Prostate gland (tissue), 2 donors: Measurements from ENCODE around the gene MYOCD. TPM values are rescaled to one million over a fixed set of nuclear protein-coding genes. Genes with fewer than 3 reads are reported as not detected.
"Not testable (repeated sequence)": the region's sequence is repeated elsewhere in the genome, so short reads cannot be mapped to it uniquely, and the experiment has no call there.

Experiments used
- DNase-seq: peaks from one replicate; pipeline ENCODE4 v3.0.0-alpha.2; 2019; ENCODE audit warnings: low spot score
- H3K27ac ChIP-seq, 2 donors: fragments of 200-600 bp; sonication (generic); 2 replicates each; pipeline ENCODE4 v1.5.1; 2017 to 2019
- H3K27me3 ChIP-seq: fragments of 200-600 bp; sonication (generic); replicated peaks from 2 replicates; pipeline ENCODE4 v1.5.1; 2019; ENCODE audit not compliant: insufficient read depth
- H3K36me3 ChIP-seq, 2 donors: fragments of 200-600 bp; sonication (generic); 1 replicate in 1 of 2; 2 replicates in 1 of 2; pipeline versions ENCODE4 v1.5.1 to v1.8.1; 2017 to 2019
- H3K4me1 ChIP-seq: fragments of 200-600 bp; sonication (generic); replicated peaks from 2 replicates; pipeline ENCODE4 v1.5.1; 2019
- H3K4me3 ChIP-seq, 2 donors: fragments of 200-600 bp; sonication (generic); 2 replicates each; pipeline ENCODE4 v1.5.1; 2017 to 2019
- H3K9me3 ChIP-seq: fragments of 200-600 bp; sonication (generic); 2 replicates; pipeline ENCODE4 v1.5.1; 2017
- POLR2A ChIP-seq: fragments of 450-650 bp; IDR thresholded peaks from one replicate; pipeline ENCODE4 v1.6.1; 2016; ENCODE audit warnings: antibody characterized with exemption, mild to moderate bottlenecking
- POLR2AphosphoS5 ChIP-seq: sonication (generic); formaldehyde crosslinking; IDR thresholded peaks from one replicate; pipeline ENCODE4 v1.6.1; 2017; ENCODE audit warnings: antibody characterized with exemption
- WGBS: methylation state at CpG from one replicate; pipeline ENCODE4 v1.1.5; 2018; 5-methylcytosine and 5-hydroxymethylcytosine counted together
- intact Hi-C: fragments of 100-400 bp; cut with DNase I; formaldehyde crosslinking; loops from one replicate; pipeline ENCODE4 v1.14.2; 2022
- total RNA-seq, 2 donors: library from RNA; depleted of rRNA; stranded (reverse); fragments of >200 nt; gene quantifications; one replicate each; pipeline ENCODE4 v1.1.0, GENCODE V29; 2016
- TF ChIP-seq, protein P1 (sequence below), 4 experiments: fragments of 200-600 bp in 2 of 4; fragments of 450-650 bp in 2 of 4; sonication (generic) in 2 of 4; IDR thresholded peaks; 1 replicate in 3 of 4; 2 replicates in 1 of 4; pipeline ENCODE4 v1.5.1; 2016 to 2019; ENCODE audit warnings: antibody characterized with exemption in 4 of 4, mild to moderate bottlenecking in 2 of 4, moderate library complexity in 2 of 4

Gene MYOCD
- total RNA-seq, 2 donors from 2014 or later, result 8.5 to 43.8 TPM

DNA sequence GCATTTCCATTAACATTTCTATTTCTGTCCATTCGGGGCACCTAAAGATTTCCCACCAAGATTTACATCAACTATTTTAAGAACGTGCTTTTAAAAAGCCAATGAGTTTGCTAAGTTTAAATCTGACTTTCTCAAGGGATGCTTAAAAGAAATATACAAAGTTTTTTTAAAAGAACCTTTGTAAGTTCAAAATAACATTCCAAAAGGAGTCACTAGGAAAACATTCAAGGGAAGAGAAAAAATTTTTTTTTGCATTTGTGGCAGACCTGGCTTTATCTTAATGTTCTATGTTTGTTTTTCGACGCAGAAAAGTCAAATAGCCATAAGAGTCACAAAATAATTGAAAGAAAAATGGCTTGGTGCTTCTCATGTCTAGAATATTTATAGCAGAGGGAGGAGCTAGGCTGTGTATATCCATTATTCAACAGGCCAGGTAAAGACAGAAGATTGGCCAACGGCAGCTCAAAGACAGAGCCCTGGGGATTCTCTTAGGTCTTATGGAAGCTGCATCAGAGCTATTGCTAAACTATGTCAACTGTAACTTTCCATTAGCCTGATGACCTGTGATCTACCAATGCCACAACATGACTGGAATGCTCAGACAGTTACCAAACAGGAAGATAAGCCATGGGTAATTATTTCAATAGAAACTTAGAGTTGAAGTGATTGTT is 37.8 kb upstream of the MYOCD start:
- intact Hi-C loops, result no loop called here
- H3K27ac ChIP-seq, result no peak overlapping the region
- H3K9me3 ChIP-seq, result no peaks in the 10 kb centered on the region
- no peaks in the 10 kb centered on the region for H3K36me3 ChIP-seq
- WGBS, result 47% methylated on average over 5 of the region's 5 CpGs
- no peaks in the 10 kb centered on the region for H3K27me3 ChIP-seq
- DNase-seq, result no peak
- H3K4me3 ChIP-seq, result no peak overlapping the region
- TF ChIP-seq POLR2AphosphoS5, result no peak
- TF ChIP-seq POLR2A, result no peak
- TF ChIP-seq, protein P1, sequence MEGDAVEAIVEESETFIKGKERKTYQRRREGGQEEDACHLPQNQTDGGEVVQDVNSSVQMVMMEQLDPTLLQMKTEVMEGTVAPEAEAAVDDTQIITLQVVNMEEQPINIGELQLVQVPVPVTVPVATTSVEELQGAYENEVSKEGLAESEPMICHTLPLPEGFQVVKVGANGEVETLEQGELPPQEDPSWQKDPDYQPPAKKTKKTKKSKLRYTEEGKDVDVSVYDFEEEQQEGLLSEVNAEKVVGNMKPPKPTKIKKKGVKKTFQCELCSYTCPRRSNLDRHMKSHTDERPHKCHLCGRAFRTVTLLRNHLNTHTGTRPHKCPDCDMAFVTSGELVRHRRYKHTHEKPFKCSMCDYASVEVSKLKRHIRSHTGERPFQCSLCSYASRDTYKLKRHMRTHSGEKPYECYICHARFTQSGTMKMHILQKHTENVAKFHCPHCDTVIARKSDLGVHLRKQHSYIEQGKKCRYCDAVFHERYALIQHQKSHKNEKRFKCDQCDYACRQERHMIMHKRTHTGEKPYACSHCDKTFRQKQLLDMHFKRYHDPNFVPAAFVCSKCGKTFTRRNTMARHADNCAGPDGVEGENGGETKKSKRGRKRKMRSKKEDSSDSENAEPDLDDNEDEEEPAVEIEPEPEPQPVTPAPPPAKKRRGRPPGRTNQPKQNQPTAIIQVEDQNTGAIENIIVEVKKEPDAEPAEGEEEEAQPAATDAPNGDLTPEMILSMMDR (IDR thresholded peaks at IDR 0.05), result no peak
- no peaks in the 10 kb centered on the region for H3K4me1 ChIP-seq

DNA sequence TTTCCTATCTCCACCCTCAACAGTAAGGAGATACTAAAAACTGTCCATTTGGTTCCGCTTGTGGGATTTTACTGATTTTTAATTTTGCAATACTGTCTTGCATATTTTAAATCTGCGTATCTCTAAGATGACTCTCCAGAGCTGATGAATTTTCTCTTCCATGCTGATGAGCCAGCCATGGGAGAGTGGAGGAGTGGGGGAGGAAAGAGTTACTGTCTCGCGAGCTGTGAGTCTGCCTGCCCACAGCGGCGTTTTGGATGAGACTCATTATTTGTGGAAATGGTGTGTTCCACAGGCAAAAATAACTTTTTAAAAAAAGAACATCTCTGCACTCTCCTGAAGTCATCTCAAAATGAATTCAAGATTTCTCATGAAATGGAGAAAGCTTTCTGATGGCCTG is 34.6 kb upstream of the MYOCD start:
- Histone ChIP-seq H3K9me3 (no peaks in the 10 kb centered on the region), H3K27me3 (no peaks in the 10 kb centered on the region), H3K36me3 (no peaks in the 10 kb centered on the region), H3K27ac (no peak overlapping the region), H3K4me1 (no peaks in the 10 kb centered on the region), H3K4me3 (no peak overlapping the region)
- no peak for DNase-seq
- 75% methylated on average over 6 of the region's 6 CpGs for WGBS
- intact Hi-C loops, result no loop called here
- TF ChIP-seq, protein P1 (IDR thresholded peaks at IDR 0.05), result no peak
- TF ChIP-seq POLR2AphosphoS5, result no peak
- TF ChIP-seq POLR2A, result no peak

DNA sequence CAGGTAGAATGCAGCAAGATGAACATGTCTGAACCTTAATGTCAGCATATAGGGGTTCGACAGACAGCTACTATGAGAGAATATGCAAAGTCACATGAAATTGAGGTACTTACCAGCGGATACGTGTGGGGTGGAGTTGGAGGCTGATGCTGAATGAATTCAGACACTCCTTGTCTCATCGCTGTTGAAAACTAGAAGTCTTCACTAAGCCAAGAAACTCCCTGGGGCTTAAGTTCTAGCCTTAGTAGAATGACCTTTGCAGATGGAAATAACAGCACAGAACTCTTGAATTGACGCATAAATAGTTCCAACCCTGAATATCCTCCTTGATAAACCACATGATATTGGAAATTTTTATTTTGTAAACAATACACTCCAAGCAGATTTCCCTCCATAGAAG is 32.9 kb upstream of the MYOCD start:
- no peak for DNase-seq
- Histone ChIP-seq H3K4me1 (no peaks in the 10 kb centered on the region), H3K4me3 (no peak overlapping the region), H3K36me3 (no peaks in the 10 kb centered on the region), H3K27ac (no peak overlapping the region), H3K9me3 (no peaks in the 10 kb centered on the region), H3K27me3 (no peaks in the 10 kb centered on the region)
- WGBS, result 94% methylated on average over 5 of the region's 5 CpGs
- TF ChIP-seq POLR2A (no peak), POLR2AphosphoS5 (no peak)
- TF ChIP-seq, protein P1 (IDR thresholded peaks at IDR 0.05), result no peak
- intact Hi-C loops, result no loop called here

DNA sequence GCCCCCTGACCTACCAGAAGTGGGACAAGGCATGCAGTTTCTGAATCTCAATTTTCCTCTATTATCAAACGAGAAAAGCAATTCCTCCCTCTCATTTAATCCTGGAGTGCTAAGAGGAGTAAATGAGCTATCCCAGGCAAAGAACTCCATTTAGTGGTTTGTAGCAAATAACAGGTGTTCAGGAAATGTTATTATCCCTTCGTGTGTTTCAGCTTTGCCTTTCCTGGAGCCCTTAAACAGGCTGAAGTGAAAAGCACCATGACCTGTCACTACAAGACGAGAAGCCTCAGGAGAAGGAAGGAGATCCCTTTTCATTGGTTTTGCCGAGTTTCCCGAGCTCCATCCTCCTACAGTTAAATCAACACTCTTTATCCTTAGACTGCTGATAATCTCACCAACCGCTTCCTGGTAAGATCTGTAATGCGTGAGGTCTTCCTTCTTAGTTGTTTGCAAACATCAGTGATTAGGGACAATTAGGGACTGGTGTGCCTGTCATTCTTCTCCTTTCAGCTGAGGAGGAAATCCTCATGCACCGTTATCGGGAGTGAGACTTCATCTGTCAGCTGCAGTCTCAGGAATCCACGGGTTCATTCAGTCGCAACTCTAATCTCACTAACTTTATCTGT is 30.8 kb upstream of the MYOCD start:
- DNase-seq, result no peak
- no peaks in the 10 kb centered on the region for H3K36me3 ChIP-seq
- no peak overlapping the region for H3K27ac ChIP-seq
- no peak overlapping the region for H3K4me3 ChIP-seq
- 33% methylated on average over 11 of the region's 11 CpGs for WGBS
- H3K4me1 ChIP-seq, result no peaks in the 10 kb centered on the region
- TF ChIP-seq POLR2A, result no peak
- TF ChIP-seq, protein P1 (IDR thresholded peaks at IDR 0.05), result no peak
- no peak for TF ChIP-seq POLR2AphosphoS5
- H3K9me3 ChIP-seq, result no peaks in the 10 kb centered on the region
- no peaks in the 10 kb centered on the region for H3K27me3 ChIP-seq
- intact Hi-C loops, result no loop called here

DNA sequence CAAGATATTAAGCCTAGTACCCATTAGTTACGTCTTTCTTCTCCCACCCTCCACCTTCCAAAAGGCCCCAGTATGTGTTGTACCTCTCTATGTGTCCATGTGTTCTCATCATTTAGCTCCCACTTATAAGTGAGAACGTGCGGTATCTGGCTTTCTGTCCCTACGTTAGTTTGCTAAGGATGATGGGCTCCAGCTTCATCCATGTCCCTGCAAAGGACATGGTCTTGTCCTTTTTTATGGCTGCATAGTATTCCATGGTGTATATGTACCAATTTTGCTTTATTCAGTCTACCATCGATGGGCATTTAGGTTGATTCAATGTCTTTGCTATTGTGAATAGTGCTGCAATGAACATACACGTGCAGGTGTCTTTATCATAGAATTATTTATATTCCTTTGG is 29.7 kb upstream of the MYOCD start:
- H3K27ac ChIP-seq, DNase-seq, H3K27me3 ChIP-seq, H3K36me3 ChIP-seq, H3K4me3 ChIP-seq, H3K4me1 ChIP-seq, H3K9me3 ChIP-seq, intact Hi-C loops: not testable (repeated sequence)
- WGBS, result 94% methylated on average over 6 of the region's 6 CpGs
